ENCODE data around the gene PODXL.
"Not testable (repeated sequence)": the region's sequence is repeated elsewhere in the genome, so short reads cannot be mapped to it uniquely, and the experiment has no call there.

PODXL gene

GRCh38 chr7:131489196-131489595 lies 67.2 kb downstream of the PODXL start:
- DNase-seq (ENCODE audit: low spot score): no peak

GRCh38 chr7:131488361-131488760 lies 68.1 kb downstream of the PODXL start:
- no peak for DNase-seq (ENCODE audit: low spot score)

- DNase-seq (ENCODE audit: low spot score): no peak
Measured at GRCh38 chr7:131487217-131487616, 69.2 kb downstream of the PODXL start.

GRCh38 chr7:131486346-131486745 lies 70.1 kb downstream of the PODXL start:
- DNase-seq (ENCODE audit: low spot score): no peak

GRCh38 chr7:131483586-131483985 lies 72.8 kb downstream of the PODXL start:
- DNase-seq (ENCODE audit: low spot score): no peak

GRCh38 chr7:131482800-131483199 lies 73.6 kb downstream of the PODXL start:
- DNase-seq (ENCODE audit: low spot score): no peak

GRCh38 chr7:131480384-131481315 lies 75.8 kb downstream of the PODXL start:
- DNase-seq (ENCODE audit: low spot score): no peak

GRCh38 chr7:131476740-131477139 lies 79.7 kb downstream of the PODXL start:
- no peak for DNase-seq (ENCODE audit: low spot score)

GRCh38 chr7:131471250-131472004 lies 85.0 kb downstream of the PODXL start:
- no peak for DNase-seq (ENCODE audit: low spot score)

- DNase-seq (ENCODE audit: low spot score): no peak
Measured at GRCh38 chr7:131467788-131468187, 88.6 kb downstream of the PODXL start.

GRCh38 chr7:131466735-131467365 lies 89.6 kb downstream of the PODXL start:
- no peak for DNase-seq (ENCODE audit: low spot score)

GRCh38 chr7:131462715-131463114 lies 93.7 kb downstream of the PODXL start:
- DNase-seq (ENCODE audit: low spot score): not testable (repeated sequence)

- no peak for DNase-seq (ENCODE audit: low spot score)
Measured at GRCh38 chr7:131462059-131462458, 94.4 kb downstream of the PODXL start.

GRCh38 chr7:131459256-131459655 lies 97.2 kb downstream of the PODXL start:
- DNase-seq (ENCODE audit: low spot score): no peak

GRCh38 chr7:131456338-131456737 lies 100.1 kb downstream of the PODXL start:
- no peak for DNase-seq (ENCODE audit: low spot score)

- no peak for DNase-seq (ENCODE audit: low spot score)
Measured at GRCh38 chr7:131455546-131455945, 100.9 kb downstream of the PODXL start.

GRCh38 chr7:131455001-131455400 lies 101.4 kb downstream of the PODXL start:
- DNase-seq (ENCODE audit: low spot score): no peak

GRCh38 chr7:131454498-131454897 lies 101.9 kb downstream of the PODXL start:
- no peak for DNase-seq (ENCODE audit: low spot score)
